Inferior parietal cortex (tissue), 1 donor: Measurements from ENCODE around the gene TLCD5.

Experiments
- DNase-seq: peaks from one replicate; pipeline ENCODE4 v3.0.0-alpha.2; 2016; ENCODE audit errors: extremely low spot score

Gene TLCD5

DNA sequence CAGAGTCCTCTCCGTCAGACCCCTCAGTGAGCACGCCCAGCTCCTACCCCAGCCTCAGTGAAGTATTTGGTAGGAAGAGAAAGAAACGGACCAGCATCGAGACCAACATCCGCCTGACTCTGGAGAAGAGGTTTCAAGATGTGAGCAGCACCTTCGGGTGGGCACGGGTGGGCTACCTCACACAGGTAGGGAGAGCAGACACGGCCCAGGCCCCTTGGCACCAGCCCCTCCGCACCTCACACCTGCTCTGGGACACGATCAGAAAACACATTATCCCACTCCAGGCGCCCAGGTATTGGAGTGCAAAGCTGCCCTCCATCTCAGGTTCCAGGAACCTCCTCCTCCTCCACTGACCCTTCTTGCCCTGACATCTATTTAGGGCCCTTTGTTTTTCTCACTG is 17.6 kb upstream of the TLCD5 start:
- DNase-seq = no peak

DNA sequence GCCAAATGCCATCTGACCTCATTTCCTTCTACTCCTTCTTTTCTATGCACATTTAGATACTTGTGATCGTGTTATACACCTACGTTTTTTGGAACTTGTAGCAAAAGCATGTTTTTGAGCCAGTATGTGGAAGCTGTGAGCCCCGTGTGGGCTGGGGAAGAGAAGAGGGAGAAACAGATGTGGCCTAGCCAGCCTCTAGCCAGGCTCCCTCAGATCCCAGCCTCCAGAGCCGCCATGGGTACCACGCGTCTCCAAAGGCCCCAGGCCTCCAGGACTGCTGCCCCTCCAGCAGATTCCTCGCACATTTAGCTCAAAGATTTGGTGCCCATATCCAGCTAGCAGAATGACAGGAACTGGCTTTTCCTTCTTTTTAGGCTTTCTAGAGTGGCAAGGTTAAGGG is 17.0 kb upstream of the TLCD5 start:
- no peak for DNase-seq

DNA sequence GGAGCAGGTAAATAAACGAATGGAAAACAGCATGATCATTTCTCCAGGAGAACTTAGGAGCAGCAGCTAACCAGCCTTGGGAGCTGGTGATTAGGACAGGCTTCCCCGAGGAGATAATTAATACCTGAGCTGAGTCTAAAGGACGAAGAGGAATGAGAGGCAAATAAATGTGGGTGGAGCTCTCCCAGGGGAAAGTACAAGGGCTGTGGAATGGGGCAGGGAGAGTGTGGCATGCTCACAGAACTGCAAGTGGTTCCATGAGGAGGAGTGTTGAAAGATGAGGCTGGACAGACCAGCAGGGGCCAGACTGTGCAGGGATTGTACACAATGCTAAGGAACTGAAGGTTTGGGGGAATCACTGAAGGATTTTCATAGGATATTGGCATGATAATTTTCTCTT is 14.2 kb upstream of the TLCD5 start:
- DNase-seq = no peak

DNA sequence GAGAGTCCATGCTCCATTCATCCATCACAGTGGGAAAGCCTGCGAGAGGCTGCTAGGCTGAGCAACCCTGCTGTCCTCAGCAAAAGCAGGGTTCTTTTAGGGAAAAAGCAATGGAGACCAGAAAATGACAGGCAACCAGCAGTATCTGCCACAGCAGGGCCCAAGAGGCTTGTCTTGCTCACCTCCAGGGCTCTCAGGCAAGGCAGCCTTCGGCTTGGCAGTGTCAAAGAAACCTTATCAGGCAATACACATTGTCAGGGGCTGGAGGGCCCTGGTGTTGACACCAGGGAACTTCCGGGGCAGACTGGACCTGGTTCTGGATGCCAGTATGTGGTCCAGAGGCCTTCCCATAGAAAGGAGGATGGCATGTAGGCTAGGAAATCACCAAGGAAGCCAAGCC is 10.2 kb upstream of the TLCD5 start:
- DNase-seq = no peak

- no peak for DNase-seq
These were observed 8.0 kb upstream of the TLCD5 start for GRCh38 chr11:120316880-120317688.

DNA sequence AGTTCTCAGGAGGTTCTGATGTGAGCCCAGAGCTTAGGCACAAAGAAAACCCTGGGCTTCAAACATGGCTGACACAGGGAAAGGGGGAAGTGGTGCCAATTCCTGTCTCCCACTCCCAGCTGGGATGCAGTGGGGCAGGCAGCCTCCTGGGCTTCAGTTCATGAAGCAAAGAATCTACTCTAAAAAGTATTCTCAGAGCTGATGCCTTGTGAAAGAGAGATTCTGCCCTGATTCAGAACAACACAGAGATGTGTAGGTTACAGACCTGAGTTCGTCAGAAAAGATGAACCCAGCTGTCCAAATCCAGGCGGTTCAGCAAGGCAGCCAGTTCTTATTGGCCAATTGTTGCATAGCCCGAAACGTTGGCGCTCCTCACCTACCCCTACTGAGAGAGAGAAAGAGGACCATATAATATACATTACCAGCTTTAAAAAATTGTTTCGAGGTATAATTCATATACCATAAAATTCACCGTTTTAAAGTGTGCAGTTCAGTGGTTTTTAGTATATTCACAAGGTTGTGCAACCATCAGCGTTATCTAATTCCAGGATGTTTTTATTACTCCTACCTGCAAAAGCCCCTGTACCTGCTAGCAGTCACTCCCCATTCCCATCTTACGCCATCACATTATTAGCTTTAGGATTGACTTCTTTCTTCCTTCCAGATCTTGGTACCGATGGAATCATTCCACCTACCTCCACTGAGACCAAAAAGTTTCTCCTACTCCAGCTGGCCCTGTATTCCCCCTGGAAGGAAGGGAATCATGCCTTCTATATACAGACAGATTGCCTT is 7.2 kb upstream of the TLCD5 start:
- no peak for DNase-seq

DNA sequence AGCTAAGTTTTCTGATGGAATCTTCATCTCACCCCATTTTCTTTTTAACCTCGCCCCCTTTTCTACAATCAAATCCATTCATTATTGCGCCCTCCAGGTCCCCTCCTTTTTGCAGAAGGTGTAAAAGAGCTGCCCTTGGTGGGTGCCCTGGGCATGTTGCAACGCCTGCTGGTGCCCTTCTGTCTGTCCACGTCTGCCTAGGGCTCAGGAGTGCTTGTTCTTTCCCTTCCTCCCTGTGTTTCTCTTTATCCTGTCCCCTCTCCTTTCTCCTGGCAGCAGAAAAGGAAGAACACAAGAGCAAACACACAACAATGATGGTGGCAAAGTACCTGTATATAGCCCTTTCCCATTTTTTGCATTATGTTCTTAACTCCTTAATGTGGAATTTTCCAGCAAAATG is 6.2 kb upstream of the TLCD5 start:
- no peak for DNase-seq

DNA sequence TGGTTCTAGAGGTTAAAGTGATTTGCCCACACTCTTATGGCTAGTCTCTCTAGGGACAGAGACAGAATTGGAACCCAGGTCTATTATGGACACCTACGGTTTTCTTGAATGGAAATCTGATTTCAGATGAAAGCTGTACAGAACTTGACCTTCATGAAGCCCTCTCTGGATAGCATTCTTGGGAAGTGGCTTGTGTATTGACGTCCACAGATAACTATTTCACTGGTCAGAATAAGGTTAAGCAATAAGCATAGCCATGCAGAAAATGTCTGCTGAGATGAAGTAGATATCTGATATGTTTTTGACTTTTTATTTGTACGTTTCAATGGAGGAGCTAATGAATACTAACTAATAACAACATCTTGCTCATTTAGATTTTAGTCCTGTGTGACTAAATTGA is 1.1 kb downstream of the TLCD5 start:
- no peak for DNase-seq

DNA sequence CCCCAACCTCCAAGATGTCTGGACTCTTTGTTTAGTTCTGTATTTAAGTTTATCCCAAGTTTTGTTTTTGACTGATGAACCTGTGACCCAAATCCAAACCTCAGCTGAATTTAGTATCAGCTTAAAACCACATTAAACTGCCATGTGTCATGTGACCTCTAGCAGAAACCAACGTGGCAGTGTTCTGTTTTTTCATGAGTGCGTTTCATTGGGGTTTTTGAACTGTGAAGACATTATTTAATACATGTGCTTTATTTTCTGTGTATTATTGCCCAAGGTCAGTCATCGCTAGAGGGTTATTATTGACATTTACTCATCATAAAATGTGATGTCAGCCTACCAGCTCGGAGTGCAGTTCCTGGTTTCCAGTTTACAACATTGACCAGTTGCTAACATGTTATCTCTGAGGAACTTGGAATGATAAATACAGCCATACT is 1.8 kb downstream of the TLCD5 start:
- no peak for DNase-seq

DNA sequence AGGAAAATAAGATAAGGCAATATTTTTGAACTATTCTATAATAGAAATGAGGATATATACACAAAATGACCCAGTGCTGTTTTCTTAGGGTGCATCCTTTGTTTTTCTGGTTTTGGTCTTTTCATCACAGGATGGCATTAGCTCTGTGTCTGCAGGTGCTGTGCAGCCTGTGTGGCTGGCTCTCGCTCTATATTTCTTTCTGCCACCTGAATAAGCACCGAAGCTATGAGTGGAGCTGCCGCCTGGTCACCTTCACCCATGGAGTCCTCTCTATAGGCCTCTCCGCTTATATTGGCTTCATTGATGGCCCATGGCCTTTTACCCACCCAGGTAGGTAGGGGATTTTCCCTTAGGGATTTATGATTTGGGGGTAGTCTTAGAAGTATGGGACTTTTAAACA is 2.2 kb downstream of the TLCD5 start:
- no peak for DNase-seq

DNA sequence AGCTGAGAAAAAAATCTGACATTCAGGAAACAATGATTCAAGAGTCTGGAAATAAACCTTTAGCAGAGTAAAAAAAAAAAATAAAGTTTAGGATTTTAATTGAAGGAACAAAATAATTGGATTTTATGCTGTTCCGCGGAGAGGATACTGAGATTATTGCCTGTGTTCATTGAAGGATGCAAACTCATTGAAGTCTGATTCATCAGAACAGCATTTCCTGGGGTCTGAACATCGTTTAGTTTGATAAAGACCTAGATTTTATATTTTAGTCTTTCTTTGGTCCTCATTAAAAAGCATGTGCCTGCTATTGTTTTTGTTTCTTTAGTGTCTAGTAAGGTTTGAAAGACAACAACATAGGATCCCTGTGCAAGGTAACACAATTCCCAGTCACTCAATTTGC is 4.5 kb downstream of the TLCD5 start:
- no peak for DNase-seq

DNA sequence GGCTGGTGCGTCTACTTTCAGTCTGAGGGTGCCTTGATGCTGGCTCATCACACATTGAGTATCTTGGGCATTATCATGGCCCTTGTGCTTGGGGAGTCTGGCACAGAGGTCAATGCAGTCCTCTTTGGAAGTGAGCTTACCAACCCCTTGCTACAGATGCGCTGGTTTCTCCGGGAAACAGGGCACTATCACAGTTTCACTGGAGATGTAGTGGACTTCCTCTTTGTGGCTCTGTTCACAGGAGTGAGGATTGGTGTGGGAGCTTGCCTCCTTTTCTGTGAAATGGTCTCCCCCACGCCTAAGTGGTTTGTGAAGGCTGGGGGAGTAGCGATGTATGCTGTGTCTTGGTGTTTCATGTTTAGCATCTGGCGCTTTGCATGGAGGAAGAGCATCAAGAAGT is 4.9 kb downstream of the TLCD5 start:
- DNase-seq = no peak

DNA sequence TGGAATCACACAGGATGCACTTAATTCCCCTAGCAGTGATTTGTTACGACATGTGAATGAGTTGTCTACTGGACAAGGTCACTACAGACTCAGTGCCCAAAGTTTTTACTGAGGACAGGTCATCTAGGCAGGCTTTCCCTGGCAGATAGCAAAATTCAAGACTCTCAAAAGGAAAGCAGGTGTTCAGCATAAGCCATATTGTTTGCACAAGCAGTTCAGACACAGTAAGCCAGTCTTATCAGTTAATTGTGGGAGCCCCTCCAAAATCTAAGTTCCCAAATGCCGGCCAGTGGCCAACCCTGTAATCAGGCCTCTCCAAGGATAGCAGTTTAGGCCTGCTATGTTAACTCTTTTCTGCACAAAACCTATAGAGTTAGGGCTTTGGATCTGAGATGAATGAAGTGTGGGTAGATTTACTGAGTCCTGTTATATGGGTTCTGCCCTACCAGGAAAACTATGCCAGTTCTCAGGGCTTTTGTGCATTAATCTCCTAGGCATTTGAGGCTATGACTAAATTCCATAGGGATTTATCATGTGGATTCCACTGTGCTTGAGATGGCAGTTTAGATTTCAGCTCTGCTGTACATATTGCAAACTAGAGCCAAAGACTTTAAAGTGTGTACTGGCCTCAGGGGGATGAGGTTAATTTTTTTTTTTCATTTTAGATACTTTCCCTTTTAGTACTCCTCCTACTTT is 6.3 kb downstream of the TLCD5 start:
- DNase-seq = no peak

GRCh38 chr11:120332822-120333716 is 8.0 kb downstream of the TLCD5 start:
- no peak for DNase-seq

GRCh38 chr11:120333801-120334200 is 8.7 kb downstream of the TLCD5 start:
- DNase-seq = no peak

DNA sequence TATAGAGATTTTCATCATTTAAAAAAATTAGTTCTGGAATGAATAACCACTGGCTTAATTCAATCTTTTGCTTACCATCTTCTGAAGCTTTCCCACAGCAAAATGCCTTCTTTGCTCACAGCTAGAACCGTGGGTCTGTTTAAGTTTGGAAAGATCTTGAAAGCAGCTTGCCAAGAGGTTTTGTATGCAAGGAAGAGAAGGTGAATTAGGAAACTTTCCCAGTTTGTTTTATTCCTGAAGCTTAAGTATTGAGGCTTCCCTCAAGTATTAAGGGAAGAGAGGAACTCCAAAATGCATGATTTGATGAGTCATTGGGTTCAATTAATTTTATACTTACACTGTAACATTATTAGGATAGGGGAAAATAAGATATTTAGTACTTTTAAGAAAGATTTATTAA is 9.2 kb downstream of the TLCD5 start:
- DNase-seq = no peak

- peak; percentile 96 for DNase-seq
These were observed 9.9 kb downstream of the TLCD5 start for GRCh38 chr11:120334894-120335462.

- no peak for DNase-seq
These were observed 10.4 kb downstream of the TLCD5 start for GRCh38 chr11:120335556-120335907.

GRCh38 chr11:120335908-120336640 is 11.0 kb downstream of the TLCD5 start, which contains the start of gene ARHGEF12:
Gene ARHGEF12 (plus strand): TSS chr11:120336413. CDS start chr11:120337244, 831 bp downstream.
- DNase-seq = peak; percentile 87

DNA sequence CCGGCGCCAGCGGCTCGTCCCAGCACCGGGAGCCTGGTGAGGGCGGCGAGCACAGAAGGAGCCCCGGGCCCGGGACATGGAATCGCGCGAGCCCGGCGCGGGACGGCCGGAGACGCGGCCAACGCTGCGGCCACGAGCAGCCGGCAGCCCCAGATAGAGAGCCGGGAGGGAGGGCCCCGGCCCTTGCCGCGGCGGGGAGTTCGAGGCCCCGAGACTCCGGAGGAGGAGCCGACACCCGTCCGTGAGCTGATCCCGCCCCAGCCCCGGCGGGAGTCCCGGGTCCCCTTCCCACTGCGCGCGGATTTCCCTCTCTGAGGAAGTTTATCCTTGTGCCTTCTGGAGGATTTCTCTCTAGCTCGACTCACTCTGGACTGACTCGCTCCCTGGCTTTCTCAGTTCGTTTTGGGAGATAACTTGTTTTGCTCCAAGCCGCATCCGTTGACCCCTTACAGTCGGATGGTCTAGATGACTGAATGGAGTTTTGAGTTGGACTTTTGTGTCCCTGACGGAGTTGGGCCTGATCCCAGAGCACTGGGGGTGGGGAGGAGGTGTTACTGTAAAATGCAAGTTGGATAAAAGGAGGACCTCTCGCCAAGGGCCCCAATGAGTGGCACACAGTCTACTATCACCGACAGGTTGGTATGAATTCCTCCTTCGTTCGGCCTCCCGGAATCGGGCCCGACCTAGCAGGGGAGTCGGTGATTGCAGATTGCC is 11.7 kb downstream of the TLCD5 start:
- DNase-seq = no peak
